Skin epidermis (tissue), 12 donors: ENCODE results near the gene PEMT.
"Not testable (repeated sequence)": the region's sequence is repeated elsewhere in the genome, so short reads cannot be mapped to it uniquely, and the experiment has no call there.

Source experiments
- H3K27ac ChIP-seq, 21 experiments: fragments of 200-600 bp; sonication (generic) in 11 of 21; one replicate each; pipeline ENCODE4 v1.5.0; 2020; ENCODE audit warnings: mild to moderate bottlenecking in 3 of 21, inconsistent platforms in 2 of 21, moderate library complexity in 2 of 21
- H3K4me3 ChIP-seq, 7 experiments: fragments of 200-600 bp; sonication (generic) in 2 of 7; one replicate each; pipeline ENCODE4 v1.5.0; 2020; ENCODE audit warnings: inconsistent platforms in 2 of 7, mild to moderate bottlenecking in 2 of 7, moderate library complexity in 1 of 7

The PEMT gene

DNA sequence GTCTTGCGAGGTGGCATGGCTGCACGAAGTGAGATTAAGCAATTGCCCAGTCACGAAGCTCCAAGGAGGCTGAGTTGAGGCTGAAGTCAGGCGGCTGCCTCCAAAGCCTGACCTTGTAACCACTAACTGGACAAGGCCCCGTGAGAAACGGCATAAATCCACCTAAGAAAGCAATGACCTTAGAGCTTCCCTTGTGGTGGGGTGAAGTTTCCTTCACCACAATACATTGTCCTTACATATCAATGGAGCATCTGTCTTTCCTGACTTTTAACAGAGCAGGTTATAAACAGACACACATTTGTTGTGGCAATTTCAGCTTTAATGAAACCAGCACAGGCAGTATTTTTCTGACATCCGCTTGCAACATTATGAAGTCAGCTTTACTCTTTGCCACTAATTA lies 117.2 kb downstream of the PEMT start:
- Histone ChIP-seq H3K4me3 (no peak overlapping the region), H3K27ac (no peak overlapping the region)

DNA sequence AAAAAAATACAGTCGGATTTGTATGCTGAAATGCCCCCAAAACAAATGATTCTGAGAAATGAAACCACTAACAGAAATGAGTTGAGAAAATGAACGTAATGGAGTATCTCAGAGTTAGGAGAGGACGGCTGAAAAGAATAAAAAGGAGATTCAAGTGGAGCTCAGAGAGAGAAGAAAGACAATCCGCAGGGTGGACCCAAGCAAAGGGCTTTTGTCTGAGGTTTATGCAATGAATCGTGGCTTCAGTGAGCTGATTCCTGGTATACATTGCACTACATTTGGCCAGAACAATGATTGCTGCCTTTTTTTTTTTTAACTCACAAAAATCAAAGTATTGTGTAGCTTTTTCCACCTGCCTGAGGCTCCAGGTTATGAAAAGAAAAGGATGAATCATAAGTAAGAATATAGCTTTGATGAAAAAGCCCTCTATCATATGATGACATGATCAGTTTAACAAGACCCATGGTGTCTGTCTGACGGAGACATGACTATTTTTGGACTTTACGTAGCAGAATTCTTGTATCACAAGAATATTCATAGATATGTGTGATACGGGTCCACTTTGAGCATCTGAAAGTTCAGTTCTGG lies 119.1 kb downstream of the PEMT start:
- no peak overlapping the region for H3K4me3 ChIP-seq

DNA sequence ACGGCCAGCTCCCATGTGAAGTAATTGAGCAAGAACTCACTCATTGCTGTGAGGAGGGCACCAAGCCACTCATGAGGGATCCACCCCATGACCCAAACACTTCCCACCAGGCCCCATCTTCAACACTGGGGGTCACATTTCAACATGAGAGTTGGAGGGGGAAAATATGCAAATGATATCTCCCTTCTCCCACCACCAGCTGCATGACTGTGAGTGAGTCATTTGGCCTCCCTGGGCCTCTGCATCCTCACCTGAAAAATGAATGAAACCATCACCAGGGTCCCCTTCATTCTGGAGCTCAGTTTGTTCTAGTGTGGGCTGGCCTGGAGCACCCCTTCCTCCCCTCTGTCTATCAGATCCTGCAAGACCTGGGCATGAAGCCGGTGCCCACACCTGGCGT lies 121.5 kb downstream of the PEMT start:
- Histone ChIP-seq H3K27ac (no peak overlapping the region), H3K4me3 (no peak overlapping the region)

More for the DNA sequence above, 119.1 kb downstream of the PEMT start:
- H3K27ac ChIP-seq, result peak overlapping the region in 9 of 21 experiments; percentile 0 to 51 (median 31)

DNA sequence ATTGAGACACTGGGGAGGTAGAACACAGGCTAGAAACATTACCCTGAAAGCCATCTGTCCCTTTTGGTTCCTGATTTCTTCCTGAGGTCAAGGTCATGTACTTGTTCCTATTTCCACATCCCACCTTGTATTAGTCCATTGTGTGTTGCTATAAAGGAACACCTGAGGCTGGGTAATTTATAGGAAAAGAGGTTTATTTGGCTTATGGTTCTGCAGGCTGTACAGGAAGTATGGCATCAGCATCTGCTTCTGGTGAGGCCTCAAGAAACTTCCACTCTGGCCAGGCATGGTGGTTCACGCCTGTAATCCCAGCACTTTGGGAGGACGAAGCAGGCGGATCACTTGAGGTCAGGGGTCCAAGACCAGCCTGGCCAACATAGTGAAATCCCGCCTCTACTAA lies 122.2 kb downstream of the PEMT start:
- Histone ChIP-seq H3K4me3 (no peak overlapping the region), H3K27ac (no peak overlapping the region)

DNA sequence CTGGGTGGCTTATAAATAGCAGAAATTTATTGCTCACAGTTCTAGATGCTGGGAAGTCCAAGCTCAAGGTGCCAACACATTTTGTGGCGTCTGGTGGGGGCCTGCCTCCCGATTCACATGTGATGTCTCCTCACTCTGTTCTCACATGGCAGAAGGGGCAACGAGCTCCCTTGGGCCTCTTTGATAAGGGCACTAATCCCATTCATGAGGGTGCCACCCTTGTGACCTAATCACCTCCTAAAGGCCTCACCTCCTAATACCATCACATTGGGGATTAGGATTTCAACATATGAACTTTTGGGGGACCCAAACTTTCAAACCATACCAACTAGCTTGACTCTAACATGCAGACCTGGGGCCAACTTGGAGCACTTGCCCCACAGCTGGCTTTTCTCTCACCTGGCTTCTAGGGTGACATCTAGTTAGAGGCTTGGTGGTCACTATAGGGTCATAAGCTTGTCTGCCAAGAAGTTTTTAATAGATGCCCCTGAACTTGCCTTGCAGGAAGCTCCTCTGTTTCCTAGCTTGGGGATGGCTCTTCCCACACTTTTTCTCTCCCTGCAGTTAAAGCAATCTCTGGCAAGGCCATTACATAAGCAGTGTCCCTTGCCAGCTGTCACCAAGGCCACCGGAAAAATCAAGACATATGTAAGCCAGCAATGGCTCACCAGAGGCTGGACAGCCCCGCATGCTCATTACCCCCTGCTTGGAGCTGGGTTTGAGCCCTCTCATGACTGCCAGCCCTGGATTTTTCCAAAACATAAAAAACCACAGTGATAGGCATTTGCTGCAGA lies 123.1 kb downstream of the PEMT start:
- H3K27ac ChIP-seq, result peak overlapping the region in 1 of 21 experiments; percentile 50
- no peak overlapping the region for H3K4me3 ChIP-seq

DNA sequence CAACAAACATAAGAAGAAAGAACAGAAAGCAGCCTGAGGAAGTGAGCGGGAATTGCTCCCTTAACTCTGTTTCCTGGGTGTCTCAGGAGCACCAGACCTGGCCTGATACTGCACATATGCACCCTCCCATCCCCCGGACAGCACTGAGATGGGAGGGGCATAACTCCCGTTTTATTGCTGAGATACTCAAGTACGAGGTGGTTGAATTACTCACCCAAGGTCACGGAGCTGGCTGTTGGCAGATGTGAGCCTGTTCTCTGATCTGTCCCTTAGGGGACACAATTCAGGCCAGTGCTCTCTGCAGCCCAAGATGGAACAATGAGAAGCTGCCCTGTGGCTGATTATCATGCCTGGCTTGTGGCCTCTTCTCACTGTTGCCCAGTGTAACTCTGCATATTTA lies 123.8 kb downstream of the PEMT start:
- Histone ChIP-seq H3K27ac (no peak overlapping the region), H3K4me3 (no peak overlapping the region)

DNA sequence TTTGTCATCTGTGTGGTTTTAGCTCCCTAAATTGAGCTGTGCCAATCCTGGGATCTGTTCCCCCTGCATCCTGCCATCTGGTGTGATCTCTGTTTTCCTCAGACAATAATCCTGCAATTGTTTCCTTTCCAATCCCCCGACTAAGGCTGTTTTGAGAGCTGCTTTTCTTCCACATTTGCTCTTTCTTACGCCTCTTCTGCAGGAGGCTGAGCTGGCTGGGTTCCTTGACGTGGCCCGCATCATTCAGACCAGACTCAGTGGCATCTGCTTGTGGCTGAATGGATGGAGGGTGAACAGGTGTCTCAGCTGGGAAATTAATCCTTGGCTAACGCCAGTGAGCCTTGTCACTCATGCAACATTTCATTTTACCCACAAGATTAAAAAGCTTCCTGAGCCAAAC lies 124.5 kb downstream of the PEMT start:
- H3K27ac ChIP-seq, result no peak overlapping the region
- H3K4me3 ChIP-seq, result no peak overlapping the region

DNA sequence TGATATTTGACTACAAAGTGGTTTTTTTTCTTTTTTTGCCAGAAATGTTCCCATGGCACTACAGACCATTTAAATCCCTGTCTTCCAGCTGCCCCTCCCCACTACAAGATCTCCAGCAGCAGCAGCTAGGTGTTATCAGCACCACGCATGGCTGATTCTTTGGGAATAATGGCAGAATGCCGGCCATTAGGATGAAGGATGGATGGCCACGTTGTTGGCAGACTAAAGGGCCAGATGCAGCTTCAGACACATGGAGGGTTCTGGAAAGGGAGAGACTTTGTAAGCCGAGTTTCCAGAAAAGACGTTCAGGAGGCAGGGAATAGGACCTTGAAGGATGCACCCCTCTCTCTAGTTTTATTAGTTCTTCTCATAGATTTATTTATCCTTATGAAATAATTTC lies 125.0 kb downstream of the PEMT start:
- no peak overlapping the region for H3K4me3 ChIP-seq
- no peak overlapping the region for H3K27ac ChIP-seq

DNA sequence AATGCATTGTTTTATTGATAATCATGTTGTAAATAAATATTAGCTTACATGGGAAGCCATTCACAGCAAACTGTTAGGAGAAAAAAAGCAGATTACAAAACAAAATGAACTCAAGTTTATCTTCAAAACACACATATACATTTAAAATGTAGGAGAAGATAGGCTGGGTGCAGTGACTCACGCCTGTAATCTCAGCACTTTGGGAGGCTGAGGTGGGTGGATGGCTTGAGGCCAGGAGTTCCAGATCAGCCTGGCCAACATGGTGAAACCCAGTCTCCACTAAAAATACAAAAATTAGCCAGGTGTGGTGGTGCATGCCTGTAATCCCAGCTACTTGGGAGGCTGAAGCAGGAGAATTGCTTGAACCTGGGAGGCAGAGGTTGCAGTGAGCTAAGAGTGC lies 125.6 kb downstream of the PEMT start:
- not testable (repeated sequence) for H3K4me3 ChIP-seq, H3K27ac ChIP-seq

DNA sequence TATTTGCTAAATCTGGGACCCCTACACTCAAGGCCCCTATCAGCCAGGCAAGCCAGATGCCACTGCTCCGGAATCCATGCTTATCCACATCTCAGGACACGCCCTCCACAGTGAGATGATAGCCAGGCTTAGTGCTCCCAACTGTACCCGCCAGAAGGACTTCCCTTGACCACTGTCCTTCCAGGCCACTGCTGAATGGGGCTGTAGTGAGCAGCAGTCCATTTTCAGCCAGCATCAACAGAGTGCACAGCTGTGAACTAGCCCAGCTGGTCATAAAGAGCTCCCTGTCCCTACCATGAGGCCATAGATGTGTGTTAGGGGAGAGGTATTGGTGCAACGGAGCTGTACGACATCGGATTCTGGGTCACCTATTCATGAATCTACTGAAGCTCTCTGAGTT lies 127.7 kb downstream of the PEMT start:
- Histone ChIP-seq H3K4me3 (no peak overlapping the region), H3K27ac (no peak overlapping the region)

DNA sequence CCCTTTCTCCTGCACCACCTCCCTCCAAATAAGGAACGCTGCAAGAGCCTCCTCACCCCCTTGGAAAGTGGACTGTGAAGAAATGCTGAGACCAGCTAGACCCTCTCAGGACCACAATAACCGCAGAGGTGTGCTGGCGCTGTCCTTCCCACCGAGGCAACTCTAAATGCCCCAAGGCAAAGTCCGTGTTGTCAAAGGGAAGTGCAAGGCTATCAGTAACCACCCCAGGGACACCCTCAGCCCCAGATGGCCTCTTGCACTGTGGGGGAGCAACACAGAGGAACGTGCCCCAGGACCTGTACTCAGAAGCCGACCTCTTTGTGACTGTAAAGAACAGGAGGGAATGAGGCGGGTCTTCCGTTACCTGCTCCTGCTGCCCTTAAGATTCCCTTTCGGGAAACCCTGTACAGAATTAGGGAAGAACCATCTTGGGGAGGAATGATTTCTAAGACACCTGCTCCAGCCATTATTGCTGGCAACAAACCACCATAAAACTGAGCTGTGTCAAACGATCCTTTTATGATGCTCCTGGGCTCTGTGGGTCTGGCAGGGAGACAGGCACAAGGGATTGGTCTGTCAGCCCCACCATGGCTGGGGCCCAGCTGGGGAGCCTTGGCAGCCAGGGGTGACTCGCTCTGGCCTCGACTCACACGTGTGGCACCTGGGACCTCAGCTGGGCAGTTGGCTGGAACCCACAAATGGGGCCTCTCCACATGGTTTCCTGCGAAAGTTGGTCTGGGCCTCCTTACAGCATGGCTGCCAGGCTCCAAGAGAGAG lies 129.3 kb downstream of the PEMT start:
- H3K4me3 ChIP-seq, result no peak overlapping the region
- no peak overlapping the region for H3K27ac ChIP-seq

DNA sequence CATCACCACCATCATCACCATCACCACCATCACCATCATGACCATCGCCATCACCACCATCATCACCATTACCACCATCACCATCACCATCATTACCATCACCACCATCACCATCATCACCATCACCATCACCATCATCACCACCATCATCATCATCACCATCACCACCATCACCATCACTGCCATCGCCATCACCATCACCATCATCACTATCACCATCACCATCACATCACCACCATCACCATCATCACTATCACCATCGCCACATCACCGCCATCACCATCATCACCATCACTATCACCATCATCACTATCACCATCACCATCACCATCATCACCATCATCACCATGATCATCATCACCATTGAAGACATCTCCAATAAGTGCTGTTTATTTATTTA lies 131.5 kb downstream of the PEMT start:
- no peak overlapping the region for H3K27ac ChIP-seq
- no peak overlapping the region for H3K4me3 ChIP-seq

DNA sequence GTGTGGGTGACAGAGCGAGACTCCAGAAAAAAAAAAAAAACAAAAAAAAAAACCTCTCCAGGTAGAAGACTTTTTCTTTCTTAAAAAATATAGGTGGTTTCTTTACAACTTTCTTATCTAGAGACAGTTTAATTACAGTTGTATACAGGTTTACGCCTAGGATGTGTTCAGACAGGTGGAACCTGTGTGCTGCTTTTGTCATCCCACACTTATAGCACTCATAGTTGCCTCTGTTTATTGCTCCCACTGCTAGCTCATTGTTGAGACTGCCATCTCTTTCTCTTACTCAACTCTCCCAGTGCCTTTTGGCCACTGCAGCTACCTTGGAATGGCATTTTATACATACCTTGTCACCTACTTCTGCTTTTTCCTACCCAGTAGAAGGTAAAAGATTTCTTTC lies 133.8 kb downstream of the PEMT start:
- Histone ChIP-seq H3K27ac (no peak overlapping the region), H3K4me3 (no peak overlapping the region)

DNA sequence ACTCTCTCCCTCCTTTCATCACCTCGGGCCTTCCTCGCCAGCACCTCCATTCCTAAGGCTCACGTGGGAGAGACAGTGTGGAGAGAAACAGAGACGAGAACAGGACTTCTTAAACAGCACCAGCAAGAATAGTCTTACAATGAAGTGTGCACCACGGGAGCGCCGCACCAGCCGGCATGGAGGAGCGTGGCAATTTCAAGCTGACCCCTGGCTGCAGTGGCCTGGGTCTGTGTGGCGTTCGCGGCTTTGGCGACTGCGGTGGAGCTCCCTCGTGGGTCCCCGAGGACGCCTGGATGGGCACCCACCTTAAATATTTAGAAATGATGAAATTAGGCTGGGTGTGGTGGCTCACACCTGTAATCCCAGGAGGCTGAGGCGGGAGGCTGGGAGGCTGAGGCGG lies 135.3 kb downstream of the PEMT start:
- Histone ChIP-seq H3K4me3 (no peak overlapping the region), H3K27ac (no peak overlapping the region)
